Measurements from ENCODE around the gene TNMD.

TNMD gene

GRCh38 chrX:100645106-100645505 lies 60.4 kb downstream of the TNMD start:
- DNase-seq: no peak

DNA sequence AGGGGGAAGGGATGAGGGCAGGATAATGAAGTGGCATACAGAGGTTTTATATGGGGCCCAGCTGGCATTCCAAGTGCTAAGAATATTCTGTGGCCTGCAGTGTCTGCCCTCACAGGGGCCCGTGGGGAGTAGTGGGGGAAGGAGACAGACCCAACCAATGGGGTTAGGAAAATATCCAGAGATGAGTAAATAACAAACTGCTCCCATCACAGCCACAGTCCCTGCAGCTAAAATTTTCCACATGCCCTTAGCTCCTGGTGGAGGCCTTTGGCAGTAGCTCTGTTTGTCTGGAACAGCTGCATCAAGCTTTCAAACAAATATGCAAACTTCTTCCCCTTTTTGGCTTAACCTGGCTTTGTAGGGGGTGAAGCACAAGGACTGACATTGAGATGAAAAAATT lies 62.4 kb downstream of the TNMD start:
- no peak for DNase-seq

DNA sequence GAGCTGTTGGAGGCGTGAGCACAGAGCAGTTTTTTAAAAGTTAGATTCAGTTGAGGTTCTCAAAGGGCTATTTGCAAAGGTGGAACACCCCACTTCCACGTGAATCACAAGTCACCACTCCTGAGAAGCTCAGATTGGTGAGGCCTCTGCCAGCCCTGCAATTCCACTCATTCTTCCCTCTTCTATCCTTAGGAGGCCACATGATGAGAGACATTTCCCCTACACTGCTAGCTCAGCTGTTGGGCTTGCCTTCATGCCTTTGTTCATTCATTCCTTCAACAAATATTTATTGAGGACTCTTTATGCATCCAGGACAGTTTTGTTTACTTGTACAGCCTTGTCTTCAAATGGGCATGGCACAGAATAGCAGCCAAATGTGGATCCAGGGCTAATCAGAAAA lies 63.0 kb downstream of the TNMD start:
- peak; percentile 24 for DNase-seq

DNA sequence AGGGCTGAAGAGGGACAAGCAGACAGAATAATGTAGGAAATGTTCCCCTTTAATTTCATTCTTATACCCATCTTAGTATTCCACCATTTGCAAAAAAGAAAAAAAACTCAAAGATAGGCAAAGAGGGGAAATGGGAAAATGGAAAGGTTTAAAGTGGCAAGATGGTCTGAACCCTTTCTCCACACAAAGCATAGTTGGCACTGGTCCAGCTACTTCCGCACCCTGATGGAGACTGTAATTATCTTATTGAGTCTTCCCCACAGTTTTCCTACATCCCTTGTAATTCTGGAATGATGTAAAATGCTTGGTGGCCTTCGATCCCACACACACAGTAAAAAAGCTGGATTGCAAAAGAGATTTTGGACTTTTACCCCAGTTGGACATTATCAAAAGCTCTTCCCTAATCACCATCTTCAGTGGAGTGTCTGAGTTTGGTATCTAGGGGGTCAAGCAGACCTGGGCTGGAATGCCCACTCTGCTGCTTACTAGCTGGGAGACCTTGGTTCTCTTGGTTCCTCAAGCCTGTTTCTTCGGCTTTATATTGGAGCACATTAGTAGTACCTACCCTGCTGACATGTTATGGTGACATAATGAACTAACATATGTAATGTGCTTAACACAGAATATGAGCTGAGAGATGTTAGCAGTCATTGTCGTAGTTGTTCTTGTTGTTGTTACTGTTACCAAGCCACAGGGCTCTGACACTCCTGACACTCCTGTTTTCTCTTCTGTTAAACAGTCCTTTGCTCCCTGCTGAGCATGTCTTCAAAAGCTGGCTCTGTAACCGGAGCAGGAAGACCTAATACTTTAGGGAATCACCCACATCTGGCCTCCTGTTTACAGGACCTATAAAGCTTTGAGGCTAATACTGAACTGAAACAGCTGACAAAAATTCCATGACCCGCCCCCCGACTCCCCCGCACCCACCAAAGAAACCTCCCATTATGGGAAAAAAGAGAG lies 64.0 kb downstream of the TNMD start:
- DNase-seq: peak; percentile 23

All from DMS153 (cell line).